Lung (tissue), 12 donors: Measurements from ENCODE around the gene PTF1A. TPM values are rescaled to one million over a fixed set of nuclear protein-coding genes. Genes with fewer than 3 reads are reported as not detected.

Experiments
- ATAC-seq: fragments of 200-7000 bp; cut with Tn5 transposase; one replicate; pipeline ENCODE4 v1.9.1; 2020; ENCODE audit warnings: moderate number of reproducible peaks; ENCODE audit not compliant: insufficient read depth, low FRiP score
- DNase-seq, 3 donors: peaks; one replicate each; pipeline ENCODE4 v3.0.0-alpha.2; 2013 to 2017
- H3K27ac ChIP-seq, 2 donors: one replicate each; pipeline ENCODE4 v1.5.1; 2013; ENCODE audit warnings: mild to moderate bottlenecking in 2 of 2, moderate library complexity in 2 of 2, control low read depth in 1 of 2, inconsistent platforms in 1 of 2, low read depth in 1 of 2, low read length in 1 of 2
- H3K27me3 ChIP-seq, 3 donors: one replicate each; pipeline ENCODE4 v1.5.1; 2013; ENCODE audit warnings: low read length in 2 of 3; ENCODE audit not compliant: control insufficient read depth in 3 of 3, insufficient read depth in 3 of 3
- H3K36me3 ChIP-seq, 4 donors: one replicate each; pipeline ENCODE4 v1.5.1; 2013; ENCODE audit warnings: low read length in 4 of 4, mild to moderate bottlenecking in 1 of 4, moderate library complexity in 1 of 4; ENCODE audit not compliant: control insufficient read depth in 4 of 4, insufficient read depth in 4 of 4
- H3K4me1 ChIP-seq, 5 donors: one replicate each; pipeline ENCODE4 v1.5.1; 2013; ENCODE audit warnings: low read length in 5 of 5, mild to moderate bottlenecking in 2 of 5, moderate library complexity in 1 of 5; ENCODE audit not compliant: control insufficient read depth in 5 of 5, insufficient read depth in 5 of 5
- H3K4me3 ChIP-seq: one replicate; pipeline ENCODE4 v1.5.1; 2013; ENCODE audit warnings: mild to moderate bottlenecking, control low read depth, moderate library complexity
- H3K9ac ChIP-seq, 2 donors: one replicate each; pipeline ENCODE4 v1.5.1; 2013; ENCODE audit warnings: low read length in 2 of 2, control low read depth in 1 of 2; ENCODE audit not compliant: insufficient read depth in 1 of 2
- H3K9me3 ChIP-seq, 4 donors: one replicate each; pipeline ENCODE4 v1.5.1; 2013; ENCODE audit warnings: low read length in 3 of 4, mild to moderate bottlenecking in 1 of 4, moderate library complexity in 1 of 4; ENCODE audit not compliant: control insufficient read depth in 4 of 4, insufficient read depth in 3 of 4
- WGBS, 2 donors: extraction: QIAGEN DNeasy Blood & Tissue Kit; methylation state at CpG; one replicate each; pipeline ENCODE4 v1.1.7; 2013; 5-methylcytosine and 5-hydroxymethylcytosine counted together
- polyA plus RNA-seq, 2 donors: library from polyadenylated mRNA; stranded (reverse); fragments of 200-250 nt; gene quantifications; one replicate each; pipeline ENCODE4 v1.2.1, GENCODE V29; 2013
- total RNA-seq, 2 donors: library from RNA; depleted of rRNA in 1 of 2; stranded (reverse); fragments of >200 nt in 1 of 2; gene quantifications; one replicate each; pipeline ENCODE4 v1.2.1, GENCODE V29; 2014 to 2021
- TF ChIP-seq, protein P1 (sequence below): IDR thresholded peaks from 2 replicates; pipeline ENCODE4 v1.5.1; 2012; ENCODE audit warnings: mild to moderate bottlenecking; ENCODE audit errors: control extremely low read depth, extremely low read depth
- donor health status: control.
- donor health status: control.
- donor health status: Bipolar disorder and iron deficiency.
- donor health status: healthy.
- donor health status: DM: yes; HTN: yes; CAD: no.

Gene PTF1A
- total and polyA plus RNA-seq, 4 donors = not detected

DNA sequence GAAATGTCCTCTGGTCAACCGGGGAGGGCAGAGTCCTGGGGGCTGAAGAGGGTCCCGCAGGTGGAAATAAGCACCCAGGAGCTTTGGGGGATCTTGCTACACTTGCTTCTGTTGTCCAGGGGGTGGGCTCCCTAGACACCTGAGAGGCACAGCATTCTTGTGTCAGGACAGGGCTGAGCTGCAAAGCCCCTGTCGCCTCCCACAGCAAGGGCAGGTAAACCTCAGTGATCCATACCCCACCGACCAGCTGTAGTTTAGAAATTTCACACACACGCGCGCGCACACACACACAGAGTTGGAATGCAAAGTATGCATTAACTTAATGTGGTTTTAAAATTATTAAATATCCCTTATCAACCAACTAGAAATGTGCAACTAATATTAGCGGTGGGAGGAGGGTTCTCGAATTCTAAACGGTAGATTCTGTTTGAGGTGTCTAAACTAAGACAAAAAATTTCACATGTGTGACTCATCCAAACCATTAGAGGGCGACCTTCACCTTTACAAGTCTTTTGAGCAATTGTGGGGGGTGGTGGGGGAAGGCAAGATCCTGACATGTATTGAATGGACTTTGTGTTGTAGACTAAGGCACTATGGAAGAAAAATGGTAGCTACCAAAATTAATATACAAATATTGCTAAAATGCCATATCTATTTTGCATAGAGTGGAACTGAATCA is 34.3 kb upstream of the PTF1A start:
- H3K4me3 ChIP-seq = no peak overlapping the region
- WGBS, 2 donors = 38 to 39% methylated on average over 12 of the region's 12 CpGs

DNA sequence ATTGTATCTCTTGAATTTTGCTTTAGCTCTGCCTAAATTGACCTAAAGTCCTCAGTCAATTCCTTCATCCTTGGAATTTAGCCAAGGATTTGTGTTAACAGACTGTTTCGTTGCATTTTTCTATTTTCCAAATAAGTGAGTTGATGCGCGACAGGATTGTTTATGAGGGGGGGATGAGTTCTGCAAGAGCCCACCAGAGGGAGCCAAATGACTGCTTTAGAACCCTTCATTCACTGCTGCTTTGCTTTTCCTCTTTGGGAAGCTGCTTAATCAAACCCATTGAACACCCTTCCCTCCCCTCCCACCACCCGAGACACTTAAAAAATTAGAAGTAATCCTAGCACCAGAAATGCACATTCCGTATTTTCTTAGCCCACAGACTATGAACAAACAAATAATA is 33.7 kb upstream of the PTF1A start:
- H3K4me1 ChIP-seq = peaks cover 0 to 4% (median 0%) of the 10 kb centered on the region in 5 donors

More for the DNA sequence above, 34.3 kb upstream of the PTF1A start:
- no peak overlapping the region for H3K9ac ChIP-seq
- peaks cover 0 to 25% (median 9%) of the 10 kb centered on the region in 3 donors for H3K27me3 ChIP-seq
- H3K36me3 ChIP-seq = no peaks in the 10 kb centered on the region
- TF ChIP-seq, protein P1, sequence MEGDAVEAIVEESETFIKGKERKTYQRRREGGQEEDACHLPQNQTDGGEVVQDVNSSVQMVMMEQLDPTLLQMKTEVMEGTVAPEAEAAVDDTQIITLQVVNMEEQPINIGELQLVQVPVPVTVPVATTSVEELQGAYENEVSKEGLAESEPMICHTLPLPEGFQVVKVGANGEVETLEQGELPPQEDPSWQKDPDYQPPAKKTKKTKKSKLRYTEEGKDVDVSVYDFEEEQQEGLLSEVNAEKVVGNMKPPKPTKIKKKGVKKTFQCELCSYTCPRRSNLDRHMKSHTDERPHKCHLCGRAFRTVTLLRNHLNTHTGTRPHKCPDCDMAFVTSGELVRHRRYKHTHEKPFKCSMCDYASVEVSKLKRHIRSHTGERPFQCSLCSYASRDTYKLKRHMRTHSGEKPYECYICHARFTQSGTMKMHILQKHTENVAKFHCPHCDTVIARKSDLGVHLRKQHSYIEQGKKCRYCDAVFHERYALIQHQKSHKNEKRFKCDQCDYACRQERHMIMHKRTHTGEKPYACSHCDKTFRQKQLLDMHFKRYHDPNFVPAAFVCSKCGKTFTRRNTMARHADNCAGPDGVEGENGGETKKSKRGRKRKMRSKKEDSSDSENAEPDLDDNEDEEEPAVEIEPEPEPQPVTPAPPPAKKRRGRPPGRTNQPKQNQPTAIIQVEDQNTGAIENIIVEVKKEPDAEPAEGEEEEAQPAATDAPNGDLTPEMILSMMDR = no peak
- H3K9me3 ChIP-seq = no peaks in the 10 kb centered on the region
- H3K27ac ChIP-seq = no peak overlapping the region
- peaks cover 0 to 4% (median 0%) of the 10 kb centered on the region in 5 donors for H3K4me1 ChIP-seq
- ATAC-seq (no peak), DNase-seq (peak in 2 of 3 donors; percentile 34 to 35)

DNA sequence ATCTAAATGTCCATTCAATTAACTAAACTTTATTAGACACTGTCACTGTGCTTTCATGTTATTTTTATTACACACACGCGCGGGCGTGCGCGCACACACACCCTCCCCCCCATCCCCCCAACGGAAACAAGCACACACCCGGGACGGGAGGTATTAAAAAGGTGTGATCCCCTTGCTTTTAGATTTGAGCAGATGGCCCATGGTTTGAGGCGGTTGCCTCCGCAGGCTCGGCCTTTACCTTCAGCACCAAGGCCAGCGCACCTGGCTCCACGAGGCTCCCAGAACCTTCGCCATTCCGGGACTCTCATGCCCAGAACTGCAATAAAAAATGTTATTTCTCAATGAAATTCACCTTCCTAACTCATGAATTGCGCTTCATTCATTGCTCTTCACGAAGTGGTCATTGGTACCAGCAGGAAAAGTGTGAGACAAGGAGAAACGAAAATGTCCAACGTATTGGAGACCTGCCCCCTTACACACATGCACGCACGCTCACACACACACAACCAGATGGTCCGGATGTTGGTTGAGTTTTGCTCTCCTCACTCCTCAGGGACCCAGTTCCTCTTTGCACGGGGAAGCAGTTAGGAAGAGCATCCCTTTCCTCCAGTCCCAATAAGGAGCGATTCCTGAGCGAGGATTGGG is 20.8 kb upstream of the PTF1A start:
- Histone ChIP-seq H3K4me1 (peaks cover 0 to 11% (median 0%) of the 10 kb centered on the region in 5 donors), H3K36me3 (no peaks in the 10 kb centered on the region), H3K4me3 (no peak overlapping the region), H3K27ac (no peak overlapping the region), H3K9me3 (peaks cover 0 to 12% (median 0%) of the 10 kb centered on the region in 4 donors), H3K9ac (no peak overlapping the region), H3K27me3 (peaks cover 35 to 69% (median 50%) of the 10 kb centered on the region in 3 donors)
- TF ChIP-seq, protein P1 = no peak
- DNase-seq (peak; percentile 49 to 72 (median 59)), ATAC-seq (no peak)
- WGBS, 2 donors = 13 to 15% methylated on average over 26 of the region's 26 CpGs

More for the DNA sequence above, 33.7 kb upstream of the PTF1A start:
- DNase-seq (peak; percentile 59 to 80 (median 74)), ATAC-seq (peak; percentile 77)
- H3K27ac ChIP-seq = no peak overlapping the region
- 1 to 2% methylated on average over 5 of the region's 5 CpGs for WGBS, 2 donors
- H3K27me3 ChIP-seq = peaks cover 0 to 27% (median 9%) of the 10 kb centered on the region in 3 donors
- H3K4me3 ChIP-seq = no peak overlapping the region
- H3K9me3 ChIP-seq = peaks cover 0 to 1% (median 0%) of the 10 kb centered on the region in 4 donors
- no peak overlapping the region for H3K9ac ChIP-seq
- no peaks in the 10 kb centered on the region for H3K36me3 ChIP-seq
- TF ChIP-seq, protein P1 = peak; percentile 43
